Measurements from ENCODE around the gene DAZAP1.

DNA sequence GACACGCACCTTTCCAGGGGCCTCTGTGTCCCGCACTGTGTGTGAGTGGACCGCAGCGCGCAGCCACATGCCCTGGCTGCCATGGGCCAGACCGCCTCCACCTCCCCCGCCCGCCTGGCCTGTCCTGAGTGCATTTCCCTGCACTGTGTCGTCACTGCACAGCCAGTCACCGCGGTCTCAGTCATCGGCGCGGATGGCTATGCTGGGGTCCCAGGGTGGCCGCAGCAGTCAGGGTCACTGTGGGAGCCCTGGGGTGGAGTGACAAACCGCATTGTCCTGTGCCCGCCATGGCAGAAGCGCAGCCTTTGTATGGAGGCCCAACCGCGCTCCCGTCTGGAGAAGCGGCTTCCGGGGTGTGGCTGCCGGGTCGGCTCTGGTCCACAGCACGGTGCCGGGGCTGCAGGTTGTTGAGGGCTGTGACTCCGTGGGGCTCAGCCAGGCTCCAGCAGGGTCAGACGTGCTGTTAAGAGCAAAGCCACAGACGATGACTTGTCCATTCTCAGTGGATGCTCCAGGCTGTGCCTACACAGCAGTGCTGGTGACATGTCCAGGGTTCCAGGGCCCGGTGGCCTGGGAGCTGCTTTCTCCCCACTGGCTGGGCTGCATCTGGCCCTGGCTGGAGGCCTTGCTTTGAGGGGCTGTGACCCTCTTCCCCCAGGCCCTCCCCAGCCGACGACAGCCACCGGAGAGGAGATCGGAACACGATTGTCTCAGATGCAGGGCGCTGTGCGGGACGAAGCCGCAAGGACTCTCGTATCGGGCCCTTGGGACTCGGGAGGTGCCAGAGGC is 30.0 kb upstream of the DAZAP1 start:
- TF ChIP-seq CTCF (IDR thresholded peaks at IDR 0.05) (no peak), POLR2A (IDR thresholded peaks at IDR 0.05) (no peak)
